ENCODE data around the gene NUP62CL.

The NUP62CL gene

GRCh38 chrX:107207089-107207488, 856 bp upstream of the NUP62CL start:
- H3K27me3 ChIP-seq (ENCODE audit: insufficient read depth, low read length, poor library complexity, severe bottlenecking), result no peaks in the 10 kb centered on the region
- H3K4me2 ChIP-seq (ENCODE audit: low read depth, low read length, poor library complexity, severe bottlenecking), result no peak overlapping the region
- H2AFZ ChIP-seq (ENCODE audit: low read length), result no peak overlapping the region
- H4K20me1 ChIP-seq (ENCODE audit: insufficient read depth, low read length, poor library complexity, severe bottlenecking), result no peaks in the 10 kb centered on the region
- no peaks in the 10 kb centered on the region for H3K9me2 ChIP-seq (replicated peaks; ENCODE audit: low read depth, low read length)
- no peaks in the 10 kb centered on the region for H3K9me3 ChIP-seq (ENCODE audit: insufficient read depth, low read depth, low read length)
- H3K79me2 ChIP-seq (ENCODE audit: insufficient read depth, low read length), result no peaks in the 10 kb centered on the region
- TF ChIP-seq CTCF (conservative IDR thresholded peaks at IDR 0.05; ENCODE audit: low read length) (no peak), EZH2phosphoT487 (IDR thresholded peaks at IDR 0.05; ENCODE audit: borderline replicate concordance) (no peak)
- no peaks in the 10 kb centered on the region for H3K36me3 ChIP-seq (ENCODE audit: insufficient read depth, low read length)
- H3K4me3 ChIP-seq (ENCODE audit: low read length, poor library complexity, severe bottlenecking), result no peak overlapping the region
- H3K9ac ChIP-seq (ENCODE audit: low read depth, low read length, poor library complexity, severe bottlenecking), result no peak overlapping the region
- H3K4me1 ChIP-seq (ENCODE audit: insufficient read depth, low read length, poor library complexity, severe bottlenecking), result no peaks in the 10 kb centered on the region
- H3F3A ChIP-seq (ENCODE audit: low read depth), result no peaks in the 10 kb centered on the region

GRCh38 chrX:107206697-107207065, 448 bp upstream of the NUP62CL start:
- Histone ChIP-seq H4K20me1 (ENCODE audit: insufficient read depth, low read length, poor library complexity, severe bottlenecking) (no peaks in the 10 kb centered on the region), H2AFZ (ENCODE audit: low read length) (no peak overlapping the region), H3K36me3 (ENCODE audit: insufficient read depth, low read length) (no peaks in the 10 kb centered on the region), H3K9ac (ENCODE audit: low read depth, low read length, poor library complexity, severe bottlenecking) (no peak overlapping the region), H3K4me1 (ENCODE audit: insufficient read depth, low read length, poor library complexity, severe bottlenecking) (no peaks in the 10 kb centered on the region), H3F3A (ENCODE audit: low read depth) (no peaks in the 10 kb centered on the region), H3K9me3 (ENCODE audit: insufficient read depth, low read depth, low read length) (no peaks in the 10 kb centered on the region), H3K27me3 (ENCODE audit: insufficient read depth, low read length, poor library complexity, severe bottlenecking) (no peaks in the 10 kb centered on the region), H3K79me2 (ENCODE audit: insufficient read depth, low read length) (no peaks in the 10 kb centered on the region), H3K9me2 (replicated peaks; ENCODE audit: low read depth, low read length) (no peaks in the 10 kb centered on the region), H3K4me3 (ENCODE audit: low read length, poor library complexity, severe bottlenecking) (no peak overlapping the region), H3K4me2 (ENCODE audit: low read depth, low read length, poor library complexity, severe bottlenecking) (no peak overlapping the region)
- TF ChIP-seq CTCF (conservative IDR thresholded peaks at IDR 0.05; ENCODE audit: low read length) (no peak), EZH2phosphoT487 (IDR thresholded peaks at IDR 0.05; ENCODE audit: borderline replicate concordance) (no peak)

- no peaks in the 10 kb centered on the region for H3F3A ChIP-seq (ENCODE audit: low read depth)
- H3K36me3 ChIP-seq (ENCODE audit: insufficient read depth, low read length), result no peaks in the 10 kb centered on the region
- no peaks in the 10 kb centered on the region for H3K27me3 ChIP-seq (ENCODE audit: insufficient read depth, low read length, poor library complexity, severe bottlenecking)
- no peak overlapping the region for H3K4me2 ChIP-seq (ENCODE audit: low read depth, low read length, poor library complexity, severe bottlenecking)
- TF ChIP-seq CTCF (conservative IDR thresholded peaks at IDR 0.05; ENCODE audit: low read length) (no peak), EZH2phosphoT487 (IDR thresholded peaks at IDR 0.05; ENCODE audit: borderline replicate concordance) (no peak)
- no peak overlapping the region for H3K4me3 ChIP-seq (ENCODE audit: low read length, poor library complexity, severe bottlenecking)
- H3K9ac ChIP-seq (ENCODE audit: low read depth, low read length, poor library complexity, severe bottlenecking), result no peak overlapping the region
- H3K9me3 ChIP-seq (ENCODE audit: insufficient read depth, low read depth, low read length), result no peaks in the 10 kb centered on the region
- H3K9me2 ChIP-seq (replicated peaks; ENCODE audit: low read depth, low read length), result no peaks in the 10 kb centered on the region
- H2AFZ ChIP-seq (ENCODE audit: low read length), result no peak overlapping the region
- H3K79me2 ChIP-seq (ENCODE audit: insufficient read depth, low read length), result no peaks in the 10 kb centered on the region
- H4K20me1 ChIP-seq (ENCODE audit: insufficient read depth, low read length, poor library complexity, severe bottlenecking), result no peaks in the 10 kb centered on the region
- no peaks in the 10 kb centered on the region for H3K4me1 ChIP-seq (ENCODE audit: insufficient read depth, low read length, poor library complexity, severe bottlenecking)
Measured at GRCh38 chrX:107204068-107204605, 2.1 kb downstream of the NUP62CL start.
